Activated effector memory CD4-positive, alpha-beta T cell treated with Interleukin-2 at 50 U/mL for 16 hours (primary cell): Measurements from ENCODE around the gene IGSF21.

Experiments used
- DNase-seq: peaks from one replicate; pipeline ENCODE4 v3.0.0-alpha.2; 2020

The IGSF21 gene

GRCh38 chr1:18097206-18097605, 10.4 kb upstream of the IGSF21 start:
- no peak for DNase-seq

GRCh38 chr1:18099026-18099425, 8.6 kb upstream of the IGSF21 start:
- no peak for DNase-seq

- DNase-seq = no peak
These were observed 7.5 kb upstream of the IGSF21 start for GRCh38 chr1:18100060-18100459.

- DNase-seq = no peak
These were observed 7.0 kb upstream of the IGSF21 start for GRCh38 chr1:18100491-18101063.

- DNase-seq = no peak
These were observed 6.1 kb upstream of the IGSF21 start for GRCh38 chr1:18101508-18101907.

- DNase-seq = no peak
These were observed 3.7 kb upstream of the IGSF21 start for GRCh38 chr1:18103788-18104421.

- no peak for DNase-seq
These were observed 3.0 kb upstream of the IGSF21 start for GRCh38 chr1:18104546-18105100.

- no peak for DNase-seq
These were observed 2.4 kb upstream of the IGSF21 start for GRCh38 chr1:18105196-18105595.

GRCh38 chr1:18108299-18109057, 880 bp downstream of the IGSF21 start:
- no peak for DNase-seq

- DNase-seq = no peak
These were observed 1.6 kb downstream of the IGSF21 start for GRCh38 chr1:18109058-18109755.

- DNase-seq = no peak
These were observed 2.4 kb downstream of the IGSF21 start for GRCh38 chr1:18109756-18110597.

- DNase-seq = no peak
These were observed 3.0 kb downstream of the IGSF21 start for GRCh38 chr1:18110598-18110939.

- DNase-seq = no peak
These were observed 3.4 kb downstream of the IGSF21 start for GRCh38 chr1:18110968-18111367.

GRCh38 chr1:18111605-18112297, 4.2 kb downstream of the IGSF21 start:
- no peak for DNase-seq

- DNase-seq = no peak
These were observed 5.0 kb downstream of the IGSF21 start for GRCh38 chr1:18112611-18113010.

- no peak for DNase-seq
These were observed 7.3 kb downstream of the IGSF21 start for GRCh38 chr1:18114726-18115410.

- no peak for DNase-seq
These were observed 9.2 kb downstream of the IGSF21 start for GRCh38 chr1:18116777-18117176.

GRCh38 chr1:18118078-18118477, 10.5 kb downstream of the IGSF21 start:
- DNase-seq = no peak

- DNase-seq = no peak
These were observed 10.9 kb downstream of the IGSF21 start for GRCh38 chr1:18118491-18118890.

- no peak for DNase-seq
These were observed 11.7 kb downstream of the IGSF21 start for GRCh38 chr1:18119289-18119688.

- DNase-seq = no peak
These were observed 12.3 kb downstream of the IGSF21 start for GRCh38 chr1:18119771-18120377.
